K562 (cell line): Measurements from ENCODE around the gene GNB2. TPM values are rescaled to one million over a fixed set of nuclear protein-coding genes. Genes with fewer than 3 reads are reported as not detected.

Source experiments
- DACH1 ChIP-seq: fragments of 450-650 bp; IDR thresholded peaks from 2 replicates; pipeline ENCODE4 v1.6.1; 2018; ENCODE audit not compliant: partially characterized antibody
- ESRRA ChIP-seq: fragments of 450-650 bp; IDR thresholded peaks from 2 replicates; pipeline ENCODE4 v1.6.1; 2014; ENCODE audit warnings: low read depth, mild to moderate bottlenecking, moderate library complexity, borderline replicate concordance
- KLF1 ChIP-seq: fragments of 450-650 bp; IDR thresholded peaks from 2 replicates; pipeline ENCODE4 v1.6.1; 2016; ENCODE audit warnings: missing genetic modification characterization, missing compliant biosample characterization
- OTX1 ChIP-seq: fragments of 450-650 bp; formaldehyde crosslinking; IDR thresholded peaks from 2 replicates; pipeline ENCODE4 v1.4.0; 2022; ENCODE audit warnings: mild to moderate bottlenecking
- RBFOX2 ChIP-seq: fragments of 200-400 bp; formaldehyde crosslinking; IDR thresholded peaks from 2 replicates; pipeline ENCODE4 v1.6.1; 2017; ENCODE audit warnings: low read depth, mild to moderate bottlenecking, low read length, moderate library complexity
- RFX1 ChIP-seq: fragments of 450-650 bp; IDR thresholded peaks from 2 replicates; pipeline ENCODE4 v1.6.1; 2016; ENCODE audit warnings: mild to moderate bottlenecking, moderate library complexity
- RFX5 ChIP-seq: IDR thresholded peaks from 2 replicates; pipeline ENCODE4 v1.6.1; 2011; ENCODE audit warnings: low read depth, mild to moderate bottlenecking, improper control_type of control experiment, low read length
- TFE3 ChIP-seq: fragments of 450-650 bp; formaldehyde crosslinking; IDR thresholded peaks from 2 replicates; pipeline ENCODE4 v1.4.0; 2020; ENCODE audit warnings: mild to moderate bottlenecking, mixed read lengths
- TRIM24 ChIP-seq, 2 experiments: fragments of 450-650 bp; IDR thresholded peaks; 2 replicates each; pipeline ENCODE4 v1.6.1; 2016
- ZBTB43 ChIP-seq: sonication (generic); formaldehyde crosslinking; IDR thresholded peaks from 2 replicates; pipeline ENCODE4 v1.8.0; 2023; ENCODE audit warnings: mild to moderate bottlenecking, missing genetic modification reagents
- ZNF12 ChIP-seq: sonication (generic); formaldehyde crosslinking; IDR thresholded peaks from 2 replicates; pipeline ENCODE4 v1.4.0; 2020; ENCODE audit warnings: mild to moderate bottlenecking, missing genetic modification reagents
- ZNF76 ChIP-seq: fragments of 250-450 bp; sonication (Bioruptor Pico); IDR thresholded peaks from 2 replicates; pipeline ENCODE4 v1.4.0; 2020; ENCODE audit warnings: mild to moderate bottlenecking, moderate library complexity, borderline replicate concordance
- ZNF764 ChIP-seq: fragments of 250-450 bp; sonication (Bioruptor Pico); IDR thresholded peaks from 2 replicates; pipeline ENCODE4 v1.4.0; 2020; ENCODE audit warnings: low read depth, mild to moderate bottlenecking, moderate library complexity
- polyA plus RNA-seq, 8 experiments: library from polyadenylated mRNA; depleted of rRNA in 4 of 8; stranded (reverse) in 5 of 8; unstranded in 3 of 8; fragments of >200 nt; fragmentation: Nextera tagmentation in 2 of 8; fragmentation: Illumina TruSeq in 1 of 8; extraction: Ambion mirVana in 2 of 8; extraction: Trizol in 1 of 8; gene quantifications; 2 replicates each; pipeline versions ENCODE4 v1.2.1 to v1.2.3, GENCODE V29; 2011 to 2014; ENCODE audit warnings: inconsistent platforms in 1 of 8, missing spikeins in 1 of 8
- total RNA-seq, 7 experiments: library from RNA; depleted of rRNA in 6 of 7; stranded (reverse); fragments of >200 nt in 6 of 7; fragmentation: Illumina TruSeq in 2 of 7; extraction: Trizol in 2 of 7; gene quantifications; 2 replicates each; pipeline versions ENCODE4 v1.2.1 to v1.2.3, GENCODE V29; 2011 to 2021; ENCODE audit warnings: low replicate concordance in 1 of 7
- TF ChIP-seq, protein P1 (sequence below): sonication (generic); formaldehyde crosslinking; IDR thresholded peaks from 2 replicates; pipeline ENCODE4 v1.8.1; 2023; ENCODE audit warnings: missing genetic modification reagents, mild to moderate bottlenecking, borderline replicate concordance
- TF ChIP-seq, protein P2 (sequence below): fragments of 250-450 bp; sonication (Bioruptor Pico); IDR thresholded peaks from 2 replicates; pipeline ENCODE4 v1.4.0; 2020; ENCODE audit warnings: borderline replicate concordance
- TF ChIP-seq, protein P3 (sequence below): fragments of 250-450 bp; sonication (Bioruptor Pico); IDR thresholded peaks from 2 replicates; pipeline ENCODE4 v1.5.0; 2020; ENCODE audit warnings: mild to moderate bottlenecking

The GNB2 gene
- total and polyA plus RNA-seq, 9 of the 15 experiments (the other 6 are each of a cell fraction or from before 2014, with no cell fraction given) = 0.65 to 320 (median 104) TPM

DNA sequence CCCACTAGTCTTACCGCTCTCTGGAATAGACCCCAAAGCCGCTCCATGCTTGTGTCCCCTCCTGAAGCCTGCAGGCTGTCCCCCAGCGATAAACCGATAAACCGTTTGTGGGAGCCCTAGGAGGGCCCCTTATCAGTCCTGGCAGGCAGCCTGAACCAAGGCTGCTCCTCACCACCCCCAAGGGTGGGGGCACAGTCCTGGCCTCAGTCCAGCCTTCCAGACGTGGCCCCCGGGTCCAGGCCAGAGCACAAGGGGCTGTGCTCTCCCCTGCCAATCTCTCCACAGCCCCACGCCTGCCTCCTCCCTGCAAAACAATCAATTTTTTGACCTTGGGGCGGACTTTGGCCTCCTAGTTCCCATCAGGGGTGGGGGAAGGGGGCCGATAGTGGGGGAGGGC is 32.1 kb upstream of the GNB2 start, which contains the start of gene TFR2 (continued):
- TF ChIP-seq, protein P1, sequence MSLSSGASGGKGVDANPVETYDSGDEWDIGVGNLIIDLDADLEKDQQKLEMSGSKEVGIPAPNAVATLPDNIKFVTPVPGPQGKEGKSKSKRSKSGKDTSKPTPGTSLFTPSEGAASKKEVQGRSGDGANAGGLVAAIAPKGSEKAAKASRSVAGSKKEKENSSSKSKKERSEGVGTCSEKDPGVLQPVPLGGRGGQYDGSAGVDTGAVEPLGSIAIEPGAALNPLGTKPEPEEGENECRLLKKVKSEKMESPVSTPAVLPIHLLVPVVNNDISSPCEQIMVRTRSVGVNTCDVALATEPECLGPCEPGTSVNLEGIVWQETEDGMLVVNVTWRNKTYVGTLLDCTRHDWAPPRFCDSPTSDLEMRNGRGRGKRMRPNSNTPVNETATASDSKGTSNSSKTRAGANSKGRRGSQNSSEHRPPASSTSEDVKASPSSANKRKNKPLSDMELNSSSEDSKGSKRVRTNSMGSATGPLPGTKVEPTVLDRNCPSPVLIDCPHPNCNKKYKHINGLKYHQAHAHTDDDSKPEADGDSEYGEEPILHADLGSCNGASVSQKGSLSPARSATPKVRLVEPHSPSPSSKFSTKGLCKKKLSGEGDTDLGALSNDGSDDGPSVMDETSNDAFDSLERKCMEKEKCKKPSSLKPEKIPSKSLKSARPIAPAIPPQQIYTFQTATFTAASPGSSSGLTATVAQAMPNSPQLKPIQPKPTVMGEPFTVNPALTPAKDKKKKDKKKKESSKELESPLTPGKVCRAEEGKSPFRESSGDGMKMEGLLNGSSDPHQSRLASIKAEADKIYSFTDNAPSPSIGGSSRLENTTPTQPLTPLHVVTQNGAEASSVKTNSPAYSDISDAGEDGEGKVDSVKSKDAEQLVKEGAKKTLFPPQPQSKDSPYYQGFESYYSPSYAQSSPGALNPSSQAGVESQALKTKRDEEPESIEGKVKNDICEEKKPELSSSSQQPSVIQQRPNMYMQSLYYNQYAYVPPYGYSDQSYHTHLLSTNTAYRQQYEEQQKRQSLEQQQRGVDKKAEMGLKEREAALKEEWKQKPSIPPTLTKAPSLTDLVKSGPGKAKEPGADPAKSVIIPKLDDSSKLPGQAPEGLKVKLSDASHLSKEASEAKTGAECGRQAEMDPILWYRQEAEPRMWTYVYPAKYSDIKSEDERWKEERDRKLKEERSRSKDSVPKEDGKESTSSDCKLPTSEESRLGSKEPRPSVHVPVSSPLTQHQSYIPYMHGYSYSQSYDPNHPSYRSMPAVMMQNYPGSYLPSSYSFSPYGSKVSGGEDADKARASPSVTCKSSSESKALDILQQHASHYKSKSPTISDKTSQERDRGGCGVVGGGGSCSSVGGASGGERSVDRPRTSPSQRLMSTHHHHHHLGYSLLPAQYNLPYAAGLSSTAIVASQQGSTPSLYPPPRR (CRISPR knock-in tag) = no peak
- 0 out of 2 replicates have a peak, but pooled peaks have one; percentile 24 for TF ChIP-seq ZNF76 (CRISPR knock-in tag)
- TF ChIP-seq, protein P2, sequence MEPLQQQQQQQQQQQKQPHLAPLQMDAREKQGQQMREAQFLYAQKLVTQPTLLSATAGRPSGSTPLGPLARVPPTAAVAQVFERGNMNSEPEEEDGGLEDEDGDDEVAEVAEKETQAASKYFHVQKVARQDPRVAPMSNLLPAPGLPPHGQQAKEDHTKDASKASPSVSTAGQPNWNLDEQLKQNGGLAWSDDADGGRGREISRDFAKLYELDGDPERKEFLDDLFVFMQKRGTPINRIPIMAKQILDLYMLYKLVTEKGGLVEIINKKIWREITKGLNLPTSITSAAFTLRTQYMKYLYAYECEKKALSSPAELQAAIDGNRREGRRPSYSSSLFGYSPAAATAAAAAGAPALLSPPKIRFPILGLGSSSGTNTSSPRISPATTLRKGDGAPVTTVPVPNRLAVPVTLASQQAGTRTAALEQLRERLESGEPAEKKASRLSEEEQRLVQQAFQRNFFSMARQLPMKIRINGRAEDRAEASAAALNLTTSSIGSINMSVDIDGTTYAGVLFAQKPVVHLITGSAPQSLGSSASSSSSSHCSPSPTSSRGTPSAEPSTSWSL (CRISPR knock-in tag) = no peak
- TF ChIP-seq ZNF764 (CRISPR knock-in tag) = no peak
- TF ChIP-seq TFE3 (CRISPR knock-in tag) = no peak
- no peak for TF ChIP-seq DACH1
- TF ChIP-seq RFX1 = no peak
- TF ChIP-seq OTX1 (CRISPR knock-in tag) = 0 out of 2 replicates have a peak, but pooled peaks have one; percentile 38
- no peak for TF ChIP-seq RFX5
- TF ChIP-seq ZBTB43 = no peak
- peak; percentile 51 for TF ChIP-seq RBFOX2
- no peak for TF ChIP-seq ZNF12
- TF ChIP-seq ESRRA = peak; percentile 49; the same call in 1 of the 2 replicates
- TF ChIP-seq, protein P3, sequence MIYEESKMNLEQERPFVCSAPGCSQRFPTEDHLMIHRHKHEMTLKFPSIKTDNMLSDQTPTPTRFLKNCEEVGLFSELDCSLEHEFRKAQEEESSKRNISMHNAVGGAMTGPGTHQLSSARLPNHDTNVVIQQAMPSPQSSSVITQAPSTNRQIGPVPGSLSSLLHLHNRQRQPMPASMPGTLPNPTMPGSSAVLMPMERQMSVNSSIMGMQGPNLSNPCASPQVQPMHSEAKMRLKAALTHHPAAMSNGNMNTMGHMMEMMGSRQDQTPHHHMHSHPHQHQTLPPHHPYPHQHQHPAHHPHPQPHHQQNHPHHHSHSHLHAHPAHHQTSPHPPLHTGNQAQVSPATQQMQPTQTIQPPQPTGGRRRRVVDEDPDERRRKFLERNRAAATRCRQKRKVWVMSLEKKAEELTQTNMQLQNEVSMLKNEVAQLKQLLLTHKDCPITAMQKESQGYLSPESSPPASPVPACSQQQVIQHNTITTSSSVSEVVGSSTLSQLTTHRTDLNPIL (CRISPR knock-in tag) = no peak
- peak; percentile 68 to 84; a peak in 3 of 4 replicates for TF ChIP-seq TRIM24 (IDR thresholded peaks at IDR 0.05)
- TF ChIP-seq KLF1 = no peak
